Parathyroid adenoma (tissue), 2 donors: ENCODE data around the gene SOX18.

Source experiments
- H2AFZ ChIP-seq: fragments of 300-600 bp; sonication (generic); one replicate; pipeline ENCODE4 v1.7.0; 2017; ENCODE audit warnings: antibody characterized with exemption, mild to moderate bottlenecking
- H3K27ac ChIP-seq: fragments of 300-600 bp; sonication (generic); one replicate; pipeline ENCODE4 v1.7.0; 2017
- H3K27me3 ChIP-seq: fragments of 300-600 bp; sonication (generic); one replicate; pipeline ENCODE4 v1.7.0; 2017; ENCODE audit warnings: low read length; ENCODE audit not compliant: control insufficient read depth, insufficient read depth
- H3K36me3 ChIP-seq: fragments of 300-600 bp; sonication (generic); one replicate; pipeline ENCODE4 v1.7.0; 2017; ENCODE audit warnings: low read length; ENCODE audit not compliant: control insufficient read depth, insufficient read depth
- H3K4me1 ChIP-seq: fragments of 300-600 bp; sonication (generic); one replicate; pipeline ENCODE4 v1.7.0; 2017; ENCODE audit warnings: control low read depth
- H3K4me2 ChIP-seq: fragments of 300-600 bp; sonication (generic); one replicate; pipeline ENCODE4 v1.7.0; 2017; ENCODE audit warnings: low read length
- H3K4me3 ChIP-seq: fragments of 300-600 bp; sonication (generic); one replicate; pipeline ENCODE4 v1.7.0; 2017; ENCODE audit warnings: low read depth, low read length
- H3K79me2 ChIP-seq: fragments of 300-600 bp; sonication (generic); one replicate; pipeline ENCODE4 v1.7.0; 2017; ENCODE audit warnings: control low read depth
- H3K9ac ChIP-seq: fragments of 300-600 bp; sonication (generic); one replicate; pipeline ENCODE4 v1.7.0; 2017; ENCODE audit warnings: mild to moderate bottlenecking
- H3K9me3 ChIP-seq: fragments of 300-600 bp; sonication (generic); one replicate; pipeline ENCODE4 v1.7.0; 2017; ENCODE audit warnings: low read length; ENCODE audit not compliant: control insufficient read depth
- CTCF ChIP-seq: fragments of 300-600 bp; sonication (generic); IDR thresholded peaks from one replicate; pipeline ENCODE4 v1.7.0; 2017; ENCODE audit warnings: antibody characterized with exemption, mild to moderate bottlenecking
- donor health status: primary hyperparathyroidism.

The SOX18 gene

GRCh38 chr20:64011366-64011779, 38.1 kb downstream of the SOX18 start:
- H2AFZ ChIP-seq, result no peak overlapping the region
- H3K27me3 ChIP-seq, result no peaks in the 10 kb centered on the region
- H3K79me2 ChIP-seq, result peaks cover 44% of the 10 kb centered on the region
- no peak overlapping the region for H3K4me3 ChIP-seq
- no peaks in the 10 kb centered on the region for H3K9me3 ChIP-seq
- TF ChIP-seq CTCF, result no peak
- no peak overlapping the region for H3K4me2 ChIP-seq
- no peaks in the 10 kb centered on the region for H3K36me3 ChIP-seq
- no peak overlapping the region for H3K27ac ChIP-seq
- H3K9ac ChIP-seq, result no peak overlapping the region
- no peaks in the 10 kb centered on the region for H3K4me1 ChIP-seq

- Histone ChIP-seq H3K27me3 (no peaks in the 10 kb centered on the region), H3K27ac (no peak overlapping the region), H2AFZ (no peak overlapping the region), H3K36me3 (no peaks in the 10 kb centered on the region), H3K4me1 (no peaks in the 10 kb centered on the region), H3K4me3 (no peak overlapping the region), H3K4me2 (no peak overlapping the region), H3K9ac (no peak overlapping the region), H3K9me3 (no peaks in the 10 kb centered on the region), H3K79me2 (peaks cover 48% of the 10 kb centered on the region)
- TF ChIP-seq CTCF, result no peak
Observed at GRCh38 chr20:64010711-64011237, 38.7 kb downstream of the SOX18 start.

GRCh38 chr20:64009811-64010387, 39.5 kb downstream of the SOX18 start:
- Histone ChIP-seq H3K4me2 (no peak overlapping the region), H3K36me3 (no peaks in the 10 kb centered on the region)

GRCh38 chr20:64006902-64007301, 42.5 kb downstream of the SOX18 start:
- Histone ChIP-seq H3K9me3 (no peaks in the 10 kb centered on the region), H3K36me3 (no peaks in the 10 kb centered on the region), H3K4me3 (no peak overlapping the region), H3K4me1 (no peaks in the 10 kb centered on the region), H3K9ac (no peak overlapping the region), H3K27me3 (no peaks in the 10 kb centered on the region), H3K79me2 (peaks cover 54% of the 10 kb centered on the region), H3K27ac (no peak overlapping the region), H3K4me2 (no peak overlapping the region), H2AFZ (no peak overlapping the region)
- no peak for TF ChIP-seq CTCF

More at GRCh38 chr20:64009811-64010387, 39.5 kb downstream of the SOX18 start:
- Histone ChIP-seq H3K9ac (no peak overlapping the region), H2AFZ (no peak overlapping the region), H3K27me3 (no peaks in the 10 kb centered on the region), H3K27ac (no peak overlapping the region), H3K4me3 (no peak overlapping the region), H3K4me1 (no peaks in the 10 kb centered on the region), H3K9me3 (no peaks in the 10 kb centered on the region), H3K79me2 (peaks cover 46% of the 10 kb centered on the region)
- no peak for TF ChIP-seq CTCF

GRCh38 chr20:64006490-64006889, 42.9 kb downstream of the SOX18 start:
- H3K4me2 ChIP-seq, result no peak overlapping the region
- H2AFZ ChIP-seq, result no peak overlapping the region
- no peaks in the 10 kb centered on the region for H3K27me3 ChIP-seq
- H3K36me3 ChIP-seq, result no peaks in the 10 kb centered on the region
- H3K4me3 ChIP-seq, result no peak overlapping the region
- H3K9ac ChIP-seq, result no peak overlapping the region
- no peaks in the 10 kb centered on the region for H3K9me3 ChIP-seq
- no peak for TF ChIP-seq CTCF
- no peak overlapping the region for H3K27ac ChIP-seq
- H3K4me1 ChIP-seq, result no peaks in the 10 kb centered on the region
- peaks cover 53% of the 10 kb centered on the region for H3K79me2 ChIP-seq
